DLD1 (cell line): ENCODE results near the gene CORO2B.
"Not testable (repeated sequence)": the region's sequence is repeated elsewhere in the genome, so short reads cannot be mapped to it uniquely, and the experiment has no call there.

Source experiments
- in situ Hi-C: cut with HindIII; loops from 2 replicates; pipeline ENCODE4 v1.10.0; 2017; ENCODE audit warnings: low sequenced_read_pairs

The CORO2B gene

GRCh38 chr15:68643216-68643830, 64.5 kb downstream of the CORO2B start:
- in situ Hi-C loops, result no loop called here

GRCh38 chr15:68644083-68644904, 65.5 kb downstream of the CORO2B start:
- in situ Hi-C loops, result no loop called here

- in situ Hi-C loops, result no loop called here
These were observed 66.2 kb downstream of the CORO2B start for GRCh38 chr15:68644996-68645395.

- in situ Hi-C loops, result no loop called here
These were observed 67.4 kb downstream of the CORO2B start for GRCh38 chr15:68646156-68646555.

GRCh38 chr15:68646696-68647095, 67.9 kb downstream of the CORO2B start:
- in situ Hi-C loops, result no loop called here

GRCh38 chr15:68647361-68647760, 68.6 kb downstream of the CORO2B start:
- in situ Hi-C loops, result not testable (repeated sequence)

GRCh38 chr15:68650901-68651709, 72.3 kb downstream of the CORO2B start:
- in situ Hi-C loops, result no loop called here

- in situ Hi-C loops, result no loop called here
These were observed 73.2 kb downstream of the CORO2B start for GRCh38 chr15:68651916-68652525.

- in situ Hi-C loops, result no loop called here
These were observed 74.3 kb downstream of the CORO2B start for GRCh38 chr15:68653031-68653635.

- in situ Hi-C loops, result no loop called here
These were observed 75.0 kb downstream of the CORO2B start for GRCh38 chr15:68653801-68654200.

- in situ Hi-C loops, result no loop called here
These were observed 76.2 kb downstream of the CORO2B start for GRCh38 chr15:68654786-68655560.

GRCh38 chr15:68655686-68656437, 77.1 kb downstream of the CORO2B start:
- in situ Hi-C loops, result no loop called here

GRCh38 chr15:68656438-68656739, 77.6 kb downstream of the CORO2B start:
- in situ Hi-C loops, result no loop called here

GRCh38 chr15:68658151-68658550, 79.4 kb downstream of the CORO2B start:
- in situ Hi-C loops, result no loop called here

GRCh38 chr15:68658641-68659358, 80.0 kb downstream of the CORO2B start:
- in situ Hi-C loops, result no loop called here

- in situ Hi-C loops, result no loop called here
These were observed 84.7 kb downstream of the CORO2B start for GRCh38 chr15:68663526-68663925.

- in situ Hi-C loops, result no loop called here
These were observed 87.5 kb downstream of the CORO2B start for GRCh38 chr15:68666120-68666811.

- in situ Hi-C loops, result no loop called here
These were observed 88.1 kb downstream of the CORO2B start for GRCh38 chr15:68666812-68667450.
